Measurements from ENCODE around the gene NOC2L.

Gene NOC2L

GRCh38 chr1:929712-930632 is 29.1 kb downstream of the NOC2L start:
- DNase-seq (ENCODE audit: low read depth, low spot score), result no peak

DNA sequence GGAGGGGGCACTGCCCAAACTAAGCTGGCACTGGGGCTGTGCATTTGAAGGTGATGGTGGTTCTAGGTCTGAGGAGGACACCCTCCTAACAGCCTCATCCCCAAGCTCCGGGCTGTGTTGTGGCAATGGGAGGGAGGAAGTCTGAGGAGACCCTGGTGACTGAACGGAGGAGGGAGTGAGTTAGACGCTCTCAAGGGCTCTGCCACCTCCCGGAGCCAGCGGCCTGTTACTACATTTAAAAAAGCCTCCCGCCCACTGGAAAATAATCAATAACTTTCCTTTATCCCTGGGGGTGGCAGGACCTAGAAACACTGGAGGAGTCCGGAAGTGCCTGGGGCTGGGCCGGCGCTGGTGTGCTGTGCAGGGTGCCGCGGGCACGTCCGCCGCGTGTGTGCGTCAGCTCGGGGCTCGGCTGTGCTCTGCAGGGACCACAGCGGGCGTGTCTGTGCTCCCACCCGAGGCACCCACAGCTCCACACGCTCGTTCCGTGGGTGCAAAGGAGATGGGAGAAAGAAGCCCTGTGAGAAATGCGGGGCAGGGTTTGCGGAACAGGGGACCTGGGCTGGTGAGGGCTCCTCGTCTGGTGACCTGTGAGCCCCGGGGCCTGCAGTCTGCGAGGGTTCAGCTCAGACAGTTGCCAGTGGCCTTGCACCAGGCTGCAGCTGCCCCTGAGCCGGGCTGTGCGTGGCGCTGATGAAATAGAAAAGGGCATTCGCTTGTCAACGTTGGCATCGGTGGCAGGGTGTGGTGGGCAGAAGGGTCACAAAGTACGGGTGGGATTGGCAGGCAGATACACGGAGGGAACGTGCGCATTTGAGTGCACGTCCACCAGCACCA is 30.0 kb downstream of the NOC2L start:
- DNase-seq (ENCODE audit: low read depth, low spot score), result no peak

- no peak for DNase-seq (ENCODE audit: low read depth, low spot score)
Observed at GRCh38 chr1:927748-928147, 31.3 kb downstream of the NOC2L start.

DNA sequence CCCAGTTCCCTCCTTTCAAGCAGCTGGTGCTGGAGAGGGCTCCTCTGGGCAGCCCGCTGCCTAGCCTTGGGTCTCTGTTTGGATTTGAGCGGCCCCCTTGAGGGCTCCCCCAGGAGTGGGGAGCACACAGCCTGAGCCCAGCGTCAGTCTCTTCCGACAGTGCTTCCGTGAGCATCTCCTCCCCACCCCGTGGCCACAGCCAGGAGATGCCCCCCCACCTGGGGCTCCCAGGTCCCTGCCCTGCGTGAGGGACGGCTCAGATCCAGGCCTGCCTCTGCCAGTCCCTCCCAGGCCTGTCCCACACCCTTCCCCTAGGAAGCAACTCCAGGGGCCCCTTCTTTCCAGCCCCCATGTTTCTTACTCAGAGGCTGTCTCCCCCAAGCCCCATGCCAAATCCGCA is 31.8 kb downstream of the NOC2L start:
- no peak for DNase-seq (ENCODE audit: low read depth, low spot score)

- no peak for DNase-seq (ENCODE audit: low read depth, low spot score)
Observed at GRCh38 chr1:925561-926421, 33.3 kb downstream of the NOC2L start.

- no peak for DNase-seq (ENCODE audit: low read depth, low spot score)
Observed at GRCh38 chr1:924656-925560, 34.1 kb downstream of the NOC2L start.

GRCh38 chr1:923991-924655 is 34.9 kb downstream of the NOC2L start:
- DNase-seq (ENCODE audit: low read depth, low spot score), result no peak

- DNase-seq (ENCODE audit: low read depth, low spot score), result no peak
Observed at GRCh38 chr1:923131-923990, 35.7 kb downstream of the NOC2L start, which contains the start of gene SAMD11. Gene SAMD11, plus strand, starts transcription at chr1:923923. Its CDS starts 509 bp downstream, at chr1:924432.

- no peak for DNase-seq (ENCODE audit: low read depth, low spot score)
Observed at GRCh38 chr1:921011-921837, 37.8 kb downstream of the NOC2L start.

- DNase-seq (ENCODE audit: low read depth, low spot score), result no peak
Observed at GRCh38 chr1:920521-920920, 38.5 kb downstream of the NOC2L start.

DNA sequence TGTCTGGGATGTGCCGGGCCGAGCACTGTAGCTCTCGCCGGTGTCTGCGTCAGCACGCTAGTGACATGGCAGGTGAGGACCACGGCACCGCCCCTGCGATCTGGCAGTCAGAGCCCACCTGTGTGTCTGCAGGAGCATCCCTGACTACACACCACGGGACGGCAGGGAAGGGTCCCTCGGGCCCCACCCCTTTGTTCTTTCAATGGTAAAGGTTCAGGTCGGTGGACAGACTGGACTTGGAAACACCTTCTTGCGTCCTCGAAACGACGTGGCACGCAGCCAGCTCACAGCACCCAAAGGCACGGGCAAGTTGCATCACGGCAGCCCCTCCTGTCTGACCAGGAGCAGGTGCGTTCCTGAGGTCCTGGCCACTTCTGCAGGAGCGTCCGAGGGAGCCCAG is 39.0 kb downstream of the NOC2L start:
- no peak for DNase-seq (ENCODE audit: low read depth, low spot score)

GRCh38 chr1:919271-919872 is 39.7 kb downstream of the NOC2L start:
- DNase-seq (ENCODE audit: low read depth, low spot score), result no peak

DNA sequence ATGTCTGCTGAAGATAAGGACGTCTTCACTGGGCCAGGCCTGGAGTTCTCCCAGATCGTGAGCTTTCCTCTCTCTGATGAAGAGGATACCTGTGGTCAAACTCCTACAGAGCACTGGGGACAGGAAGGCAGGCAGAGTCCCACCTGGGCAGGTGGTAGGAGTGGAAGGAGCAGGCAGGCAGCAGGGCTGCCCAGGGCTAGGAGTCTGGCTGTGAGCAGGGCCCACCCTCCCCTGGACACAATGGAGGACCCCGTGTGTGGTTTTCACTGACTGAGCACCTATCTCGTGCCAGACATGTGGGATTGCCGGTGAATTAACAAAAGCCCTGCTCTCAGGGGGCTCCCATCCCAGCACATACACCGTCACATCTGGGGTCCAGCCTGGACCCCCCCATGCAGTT is 40.2 kb downstream of the NOC2L start:
- no peak for DNase-seq (ENCODE audit: low read depth, low spot score)

DNA sequence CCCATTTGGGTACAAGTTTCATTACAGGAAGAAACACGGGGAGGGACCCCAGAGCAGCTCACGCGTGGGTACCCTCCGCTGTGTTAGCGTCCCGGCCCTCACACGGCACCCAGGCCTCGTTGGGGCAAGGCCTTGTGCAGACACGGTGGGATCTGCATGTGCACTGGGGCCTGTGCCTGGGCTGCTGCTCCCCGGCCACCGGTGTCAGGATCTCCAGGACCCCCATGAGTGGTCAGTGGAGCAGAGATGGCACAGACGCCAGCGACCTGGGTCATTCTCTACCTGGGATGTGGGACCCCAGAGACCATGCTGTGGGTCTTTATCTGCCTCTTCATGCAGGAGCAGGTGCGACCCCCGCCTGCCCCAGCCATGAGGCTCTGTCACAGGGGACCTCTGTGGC is 40.7 kb downstream of the NOC2L start:
- no peak for DNase-seq (ENCODE audit: low read depth, low spot score)

- DNase-seq (ENCODE audit: low read depth, low spot score), result no peak
Observed at GRCh38 chr1:917466-918091, 41.5 kb downstream of the NOC2L start.

- no peak for DNase-seq (ENCODE audit: low read depth, low spot score)
Observed at GRCh38 chr1:917076-917459, 42.0 kb downstream of the NOC2L start.
